ENCODE measurements around the gene CCN6. TPM values are rescaled to one million over a fixed set of nuclear protein-coding genes. Genes with fewer than 3 reads are reported as not detected.
"Not testable (repeated sequence)": the region's sequence is repeated elsewhere in the genome, so short reads cannot be mapped to it uniquely, and the experiment has no call there.

CCN6 gene
- polyA plus RNA-seq, 1 donor: 0.43 TPM

DNA sequence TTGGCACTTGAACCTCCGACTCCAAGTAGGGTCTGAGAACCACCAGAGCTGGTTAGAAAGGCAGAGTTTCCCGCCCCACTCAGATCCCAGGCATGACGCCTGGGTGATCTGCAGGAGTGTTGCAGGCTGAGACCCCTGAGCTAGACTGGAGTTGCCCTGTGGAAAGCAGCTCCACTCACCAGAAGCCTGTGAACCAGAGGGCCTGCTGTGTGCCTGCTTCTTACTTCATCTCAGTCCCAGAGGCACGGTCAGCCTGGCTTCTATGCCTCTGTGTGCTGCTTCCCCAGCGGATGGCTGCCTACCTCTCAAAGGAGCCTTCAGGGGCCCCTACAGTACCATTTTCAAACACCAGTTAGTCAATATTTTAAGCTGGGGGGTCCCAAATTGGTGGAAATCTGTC lies 15.6 kb upstream of the CCN6 start:
- Histone ChIP-seq H3K4me3 (ENCODE audit: low read length) (no peak overlapping the region), H3K27me3 (ENCODE audit: control insufficient read depth, insufficient read depth, low read length) (peaks cover 8% of the 10 kb centered on the region), H3K9me3 (ENCODE audit: control insufficient read depth, low read depth, low read length) (no peaks in the 10 kb centered on the region), H3K27ac (ENCODE audit: low read length) (no peak overlapping the region), H3K36me3 (ENCODE audit: control insufficient read depth, insufficient read depth, low read length) (no peaks in the 10 kb centered on the region), H3K4me1 (ENCODE audit: control insufficient read depth, insufficient read depth, low read length) (no peaks in the 10 kb centered on the region)
- DNase-seq: no peak
- whole genome bisulfite sequencing (ENCODE audit: insufficient coverage, low lambda C conversion rate): no CpG with 5 or more reads among the region's 5 CpGs

DNA sequence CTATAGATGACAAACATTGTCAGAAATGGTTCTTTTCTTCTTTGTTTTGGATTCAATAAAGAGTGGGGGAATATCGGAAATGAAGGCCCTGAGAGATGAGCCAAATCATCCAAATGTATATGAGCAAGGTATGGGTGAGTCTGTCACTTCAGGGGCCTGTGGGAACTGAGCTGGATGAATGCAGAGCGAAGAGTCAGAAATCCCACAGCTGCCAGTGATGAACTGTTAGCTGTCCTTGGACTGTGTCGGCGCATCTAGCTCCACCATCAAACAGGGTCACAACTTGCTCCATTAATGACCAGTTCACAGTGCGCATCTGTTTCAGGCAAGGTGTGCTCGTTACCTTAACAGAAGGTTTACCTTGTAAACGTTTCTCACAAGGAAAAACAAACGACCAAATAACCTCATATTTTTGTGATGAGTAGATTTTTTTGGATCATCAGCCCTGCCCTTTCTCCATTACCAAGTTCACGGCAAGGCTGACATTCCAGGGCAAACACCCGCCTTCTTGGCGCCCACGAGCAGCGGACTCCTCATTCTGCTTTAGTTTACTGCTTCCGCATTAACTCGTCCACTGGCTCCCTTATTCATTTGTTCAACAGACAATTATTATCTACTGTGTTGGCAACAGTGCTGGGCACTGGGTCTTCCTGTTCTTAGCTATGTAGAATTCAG lies 15.0 kb upstream of the CCN6 start:
- no peaks in the 10 kb centered on the region for H3K4me1 ChIP-seq (ENCODE audit: control insufficient read depth, insufficient read depth, low read length)
- no peak for DNase-seq
- no peaks in the 10 kb centered on the region for H3K36me3 ChIP-seq (ENCODE audit: control insufficient read depth, insufficient read depth, low read length)
- WGBS (ENCODE audit: insufficient coverage, low lambda C conversion rate): 81% methylated on average over 7 of the region's 15 CpGs
- no peak overlapping the region for H3K4me3 ChIP-seq (ENCODE audit: low read length)
- H3K27ac ChIP-seq (ENCODE audit: low read length): no peak overlapping the region
- peaks cover 5% of the 10 kb centered on the region for H3K27me3 ChIP-seq (ENCODE audit: control insufficient read depth, insufficient read depth, low read length)
- no peaks in the 10 kb centered on the region for H3K9me3 ChIP-seq (ENCODE audit: control insufficient read depth, low read depth, low read length)

DNA sequence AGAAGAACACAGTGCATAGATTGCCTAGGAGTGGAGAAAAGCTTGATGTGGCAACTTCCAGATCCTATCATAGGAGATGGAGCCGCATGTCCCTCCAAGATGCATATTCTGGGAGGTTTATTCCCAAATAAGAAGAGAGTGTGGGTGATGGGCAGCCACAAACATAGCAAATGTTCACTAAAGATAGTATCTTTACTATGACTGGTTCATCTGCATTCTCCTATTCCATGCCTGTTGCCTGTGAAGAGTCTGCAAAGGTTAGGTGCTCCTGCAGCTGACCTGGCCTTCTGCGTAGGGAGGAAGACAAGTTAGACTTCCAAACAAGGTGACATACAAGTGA lies 14.5 kb upstream of the CCN6 start:
- H3K4me3 ChIP-seq (ENCODE audit: low read length): no peak overlapping the region
- H3K4me1 ChIP-seq (ENCODE audit: control insufficient read depth, insufficient read depth, low read length): no peaks in the 10 kb centered on the region
- no peak overlapping the region for H3K27ac ChIP-seq (ENCODE audit: low read length)
- H3K27me3 ChIP-seq (ENCODE audit: control insufficient read depth, insufficient read depth, low read length): peaks cover 5% of the 10 kb centered on the region
- H3K36me3 ChIP-seq (ENCODE audit: control insufficient read depth, insufficient read depth, low read length): no peaks in the 10 kb centered on the region
- no CpG with 5 or more reads among the region's 2 CpGs for WGBS (ENCODE audit: insufficient coverage, low lambda C conversion rate)
- no peak for DNase-seq
- no peaks in the 10 kb centered on the region for H3K9me3 ChIP-seq (ENCODE audit: control insufficient read depth, low read depth, low read length)

DNA sequence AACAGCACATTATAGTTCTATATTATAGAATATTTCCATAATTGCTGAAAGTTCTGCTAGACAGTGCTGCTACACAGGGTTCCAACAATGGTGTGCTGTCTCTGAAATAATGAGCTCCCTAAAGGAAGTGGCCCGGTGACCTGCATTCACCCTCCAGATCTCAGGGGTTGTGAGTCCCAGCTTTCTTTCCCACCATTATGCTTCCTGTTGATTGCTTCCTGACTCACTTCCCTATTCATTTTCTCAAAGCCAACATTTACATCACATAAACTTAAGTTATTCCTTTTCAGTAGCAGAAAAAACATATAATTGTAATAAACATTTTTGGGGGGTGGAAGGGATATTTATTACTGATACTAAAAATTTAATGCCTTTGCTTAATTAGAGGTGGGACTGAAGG lies 12.9 kb upstream of the CCN6 start:
- peaks cover 5% of the 10 kb centered on the region for H3K27me3 ChIP-seq (ENCODE audit: control insufficient read depth, insufficient read depth, low read length)
- H3K4me3 ChIP-seq (ENCODE audit: low read length): no peak overlapping the region
- H3K36me3 ChIP-seq (ENCODE audit: control insufficient read depth, insufficient read depth, low read length): no peaks in the 10 kb centered on the region
- no CpG with 5 or more reads among the region's 1 CpG for WGBS (ENCODE audit: insufficient coverage, low lambda C conversion rate)
- no peaks in the 10 kb centered on the region for H3K9me3 ChIP-seq (ENCODE audit: control insufficient read depth, low read depth, low read length)
- H3K27ac ChIP-seq (ENCODE audit: low read length): no peak overlapping the region
- no peak for DNase-seq
- H3K4me1 ChIP-seq (ENCODE audit: control insufficient read depth, insufficient read depth, low read length): no peaks in the 10 kb centered on the region

DNA sequence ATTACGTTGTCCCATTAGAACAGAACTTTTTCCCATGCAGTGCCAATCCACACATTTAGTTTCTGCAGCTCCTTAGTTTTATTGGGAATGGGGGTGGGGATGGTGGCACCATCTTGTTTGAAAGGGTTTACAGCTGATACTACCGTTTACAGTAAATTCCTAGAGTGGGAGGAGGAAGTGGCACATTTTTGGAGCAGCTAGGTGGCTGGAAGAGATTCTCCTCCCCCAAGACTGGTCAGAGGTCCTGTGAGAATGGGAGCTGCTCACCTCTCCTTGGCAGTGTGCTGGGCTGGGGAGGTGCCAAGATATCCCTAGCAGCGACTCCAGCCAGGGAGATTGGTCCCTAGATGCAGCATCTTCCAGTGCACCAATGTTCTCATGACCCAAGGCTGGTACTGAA lies 12.4 kb upstream of the CCN6 start:
- WGBS (ENCODE audit: insufficient coverage, low lambda C conversion rate): no CpG with 5 or more reads among the region's 3 CpGs
- Histone ChIP-seq H3K27me3 (ENCODE audit: control insufficient read depth, insufficient read depth, low read length) (peaks cover 5% of the 10 kb centered on the region), H3K4me1 (ENCODE audit: control insufficient read depth, insufficient read depth, low read length) (no peaks in the 10 kb centered on the region), H3K9me3 (ENCODE audit: control insufficient read depth, low read depth, low read length) (no peaks in the 10 kb centered on the region), H3K36me3 (ENCODE audit: control insufficient read depth, insufficient read depth, low read length) (no peaks in the 10 kb centered on the region), H3K27ac (ENCODE audit: low read length) (no peak overlapping the region), H3K4me3 (ENCODE audit: low read length) (no peak overlapping the region)
- no peak for DNase-seq

DNA sequence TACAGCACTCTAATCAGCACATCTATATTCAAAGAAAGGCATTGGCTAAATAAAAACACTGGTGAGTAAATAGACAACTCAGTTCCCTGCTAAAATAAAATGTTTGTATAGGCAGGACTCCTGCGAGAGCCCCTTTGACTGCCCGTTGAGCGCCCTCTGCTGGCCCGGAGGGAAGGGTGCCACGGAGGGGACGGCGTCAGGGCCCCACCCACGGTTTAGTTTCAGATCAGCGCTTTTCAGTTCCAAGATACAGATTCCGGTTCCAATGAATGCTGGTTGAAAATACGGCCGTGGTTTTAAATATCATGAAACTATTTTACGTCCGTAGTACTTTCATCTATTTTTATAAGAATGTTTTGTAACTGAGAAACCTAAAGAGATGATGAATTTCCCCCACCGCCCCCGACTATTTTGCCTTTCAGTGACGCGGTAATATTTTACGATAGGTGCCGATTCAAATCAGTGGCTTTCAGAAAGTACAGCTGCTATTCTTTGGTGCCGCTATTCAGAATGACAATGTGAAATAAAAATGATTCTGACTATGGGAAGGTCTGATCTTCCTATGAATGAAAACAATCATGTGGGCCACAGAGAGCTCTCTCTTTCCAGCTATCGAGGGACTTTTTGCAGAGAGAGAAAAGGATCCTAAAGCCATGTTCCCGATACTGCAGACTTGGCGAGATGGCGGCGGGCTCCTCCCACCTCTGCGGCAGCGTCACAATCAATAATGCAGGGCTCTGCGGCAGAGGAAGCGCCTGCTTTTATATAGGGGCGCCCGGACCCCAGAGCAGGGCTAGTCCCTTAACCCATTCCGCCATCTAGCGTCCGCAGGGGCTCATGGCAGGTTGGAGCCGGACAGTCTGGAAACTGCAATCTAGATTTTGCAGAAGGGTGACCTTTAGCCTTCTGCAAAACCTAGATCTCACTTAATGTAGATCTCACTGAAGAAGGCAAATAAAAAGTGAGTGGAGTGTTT lies 10.6 kb upstream of the CCN6 start:
- Histone ChIP-seq H3K36me3 (ENCODE audit: control insufficient read depth, insufficient read depth, low read length) (no peaks in the 10 kb centered on the region), H3K4me1 (ENCODE audit: control insufficient read depth, insufficient read depth, low read length) (no peaks in the 10 kb centered on the region), H3K27ac (ENCODE audit: low read length) (peak overlapping the region; percentile 89), H3K9me3 (ENCODE audit: control insufficient read depth, low read depth, low read length) (peaks cover 5% of the 10 kb centered on the region), H3K27me3 (ENCODE audit: control insufficient read depth, insufficient read depth, low read length) (peaks cover 5% of the 10 kb centered on the region), H3K4me3 (ENCODE audit: low read length) (peak overlapping the region; percentile 70)
- WGBS (ENCODE audit: insufficient coverage, low lambda C conversion rate): 0% methylated on average over 2 of the region's 36 CpGs
- peak; percentile 85 to 89 for DNase-seq

DNA sequence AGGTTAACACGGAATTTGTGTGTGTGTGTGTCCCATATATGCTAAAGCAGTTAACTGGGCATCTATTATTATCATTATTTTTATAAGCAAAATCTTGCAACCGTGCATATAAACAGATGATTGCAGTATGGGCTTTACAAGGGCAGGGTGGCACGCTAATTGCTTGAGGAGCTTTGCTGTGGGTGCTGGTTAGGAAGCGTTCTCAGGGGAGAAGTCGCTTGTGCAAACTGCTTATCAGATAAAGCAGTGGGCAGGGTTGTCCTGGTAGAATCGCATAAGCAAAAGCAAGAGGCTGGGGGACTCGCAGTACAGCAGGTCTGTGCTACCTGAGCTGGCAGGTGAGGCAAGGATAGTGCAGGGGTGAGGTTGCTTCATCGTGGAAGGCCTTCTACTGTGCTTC lies 9.7 kb upstream of the CCN6 start:
- Histone ChIP-seq H3K9me3 (ENCODE audit: control insufficient read depth, low read depth, low read length) (peaks cover 5% of the 10 kb centered on the region), H3K4me3 (ENCODE audit: low read length) (no peak overlapping the region), H3K27me3 (ENCODE audit: control insufficient read depth, insufficient read depth, low read length) (peaks cover 5% of the 10 kb centered on the region), H3K36me3 (ENCODE audit: control insufficient read depth, insufficient read depth, low read length) (no peaks in the 10 kb centered on the region), H3K4me1 (ENCODE audit: control insufficient read depth, insufficient read depth, low read length) (no peaks in the 10 kb centered on the region), H3K27ac (ENCODE audit: low read length) (no peak overlapping the region)
- DNase-seq: no peak
- WGBS (ENCODE audit: insufficient coverage, low lambda C conversion rate): no CpG with 5 or more reads among the region's 8 CpGs

DNA sequence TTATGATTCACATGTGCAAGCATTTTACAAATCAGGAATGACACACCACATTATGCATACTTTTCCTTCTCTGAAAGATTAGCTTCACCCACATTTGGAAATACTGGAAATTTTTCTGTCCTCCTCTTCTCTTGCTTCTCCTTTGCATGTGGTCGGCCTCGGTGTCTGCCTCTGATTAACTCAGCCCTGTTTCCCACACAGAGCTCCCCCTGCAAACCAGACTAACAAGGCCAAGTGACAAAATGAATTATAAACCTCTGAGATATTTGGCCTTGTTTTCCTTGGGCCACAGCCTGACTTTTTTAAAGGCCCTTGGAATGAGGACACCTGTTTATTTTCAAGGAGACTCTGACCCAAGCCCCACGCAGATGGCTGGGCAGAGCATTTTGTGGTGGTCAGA lies 9.0 kb upstream of the CCN6 start:
- 69% methylated on average over 2 of the region's 3 CpGs for WGBS (ENCODE audit: insufficient coverage, low lambda C conversion rate)
- no peak for DNase-seq
- no peaks in the 10 kb centered on the region for H3K4me1 ChIP-seq (ENCODE audit: control insufficient read depth, insufficient read depth, low read length)
- H3K9me3 ChIP-seq (ENCODE audit: control insufficient read depth, low read depth, low read length): peaks cover 5% of the 10 kb centered on the region
- no peaks in the 10 kb centered on the region for H3K36me3 ChIP-seq (ENCODE audit: control insufficient read depth, insufficient read depth, low read length)
- H3K27me3 ChIP-seq (ENCODE audit: control insufficient read depth, insufficient read depth, low read length): peaks cover 5% of the 10 kb centered on the region
- H3K4me3 ChIP-seq (ENCODE audit: low read length): no peak overlapping the region
- H3K27ac ChIP-seq (ENCODE audit: low read length): no peak overlapping the region

DNA sequence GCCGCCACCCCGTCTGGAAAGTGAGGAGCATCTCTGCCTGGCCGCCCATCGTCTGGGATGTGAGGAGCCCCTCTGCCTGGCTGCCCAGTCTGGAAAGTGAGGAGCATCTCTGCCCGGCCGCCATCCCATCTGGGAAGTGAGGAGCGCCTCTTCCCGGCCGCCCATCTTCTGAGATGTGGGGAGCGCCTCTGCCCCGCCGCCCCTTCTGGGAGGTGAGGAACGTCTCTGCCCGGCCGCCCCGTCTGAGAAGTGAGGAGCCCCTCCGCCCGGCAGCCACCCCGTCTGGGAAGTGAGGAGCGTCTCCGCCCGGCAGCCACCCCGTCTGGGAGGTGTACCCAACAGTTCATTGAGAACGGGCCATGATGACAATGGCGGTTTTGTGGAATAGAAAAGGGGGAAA lies 6.4 kb upstream of the CCN6 start:
- DNase-seq; H3K4me3 ChIP-seq (ENCODE audit: low read length); H3K4me1 ChIP-seq (ENCODE audit: control insufficient read depth, insufficient read depth, low read length); H3K27ac ChIP-seq (ENCODE audit: low read length); H3K27me3 ChIP-seq (ENCODE audit: control insufficient read depth, insufficient read depth, low read length); H3K36me3 ChIP-seq (ENCODE audit: control insufficient read depth, insufficient read depth, low read length); H3K9me3 ChIP-seq (ENCODE audit: control insufficient read depth, low read depth, low read length): not testable (repeated sequence)
- no CpG with 5 or more reads among the region's 25 CpGs for WGBS (ENCODE audit: insufficient coverage, low lambda C conversion rate)

DNA sequence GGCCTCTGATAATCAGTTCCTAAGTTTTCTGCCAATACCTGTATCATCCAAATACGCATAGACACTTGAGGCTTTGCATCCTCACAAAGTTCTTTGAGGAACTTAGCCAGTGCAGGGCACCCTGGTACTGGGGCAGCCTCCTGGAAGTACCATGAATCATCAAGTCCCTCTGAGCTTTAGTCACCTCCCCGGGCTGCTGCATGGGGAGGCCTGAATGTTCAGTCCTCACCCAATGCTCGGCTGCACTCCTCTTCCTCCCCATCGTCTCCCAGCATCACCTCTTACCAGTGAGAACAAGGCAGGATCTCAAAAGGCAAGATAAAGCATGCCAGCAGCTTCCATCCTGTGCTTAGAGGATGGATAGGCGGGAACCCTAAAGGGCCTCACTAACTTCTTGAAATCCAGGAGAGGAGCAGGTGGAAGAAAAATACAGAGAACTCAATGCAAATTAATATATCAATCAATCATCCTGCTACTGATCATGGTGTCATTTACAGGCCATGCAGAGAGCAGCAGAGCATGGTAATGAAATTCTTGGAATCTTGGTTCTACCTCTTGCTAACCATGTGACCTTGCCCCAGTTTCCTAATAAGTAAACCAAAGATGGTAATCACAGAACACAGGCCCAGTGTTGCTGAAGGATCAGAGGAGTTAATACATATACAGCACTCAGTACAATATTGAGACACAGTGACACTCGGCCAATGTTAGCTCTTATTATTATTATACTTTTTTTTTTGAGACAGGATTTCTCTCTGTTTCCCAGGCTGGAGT lies 4.7 kb upstream of the CCN6 start:
- Histone ChIP-seq H3K4me3 (ENCODE audit: low read length) (no peak overlapping the region), H3K4me1 (ENCODE audit: control insufficient read depth, insufficient read depth, low read length) (no peaks in the 10 kb centered on the region), H3K27me3 (ENCODE audit: control insufficient read depth, insufficient read depth, low read length) (no peaks in the 10 kb centered on the region), H3K9me3 (ENCODE audit: control insufficient read depth, low read depth, low read length) (peaks cover 5% of the 10 kb centered on the region), H3K36me3 (ENCODE audit: control insufficient read depth, insufficient read depth, low read length) (no peaks in the 10 kb centered on the region), H3K27ac (ENCODE audit: low read length) (no peak overlapping the region)
- DNase-seq: no peak
- 83% methylated on average over 1 of the region's 6 CpGs for WGBS (ENCODE audit: insufficient coverage, low lambda C conversion rate)
